Loucy (cell line): Measurements from ENCODE around the gene USP50.
A peak's percentile ranks its signal among the peaks of the same experiment; 100 is the strongest.

Experiments used
- H2AFZ ChIP-seq: fragments of 200-600 bp; sonication (generic); 2 replicates; pipeline ENCODE4 v1.6.0; 2016; ENCODE audit warnings: antibody characterized with exemption, mild to moderate bottlenecking, low read length, moderate library complexity
- H3F3A ChIP-seq: fragments of 200-600 bp; 2 replicates; pipeline ENCODE4 v1.6.0; 2016; ENCODE audit warnings: antibody characterized with exemption, low read depth, mild to moderate bottlenecking
- H3K27me3 ChIP-seq: fragments of 200-600 bp; sonication (generic); 2 replicates; pipeline ENCODE4 v1.6.1; 2014; ENCODE audit warnings: low read length, mild to moderate bottlenecking; ENCODE audit not compliant: insufficient read depth, poor library complexity, severe bottlenecking
- H3K36me3 ChIP-seq: fragments of 200-600 bp; sonication (generic); 2 replicates; pipeline ENCODE4 v1.6.1; 2016; ENCODE audit warnings: low read length; ENCODE audit not compliant: insufficient read depth
- H3K4me1 ChIP-seq: fragments of 200-600 bp; sonication (generic); 2 replicates; pipeline ENCODE4 v1.5.1; 2014; ENCODE audit warnings: low read length, mild to moderate bottlenecking; ENCODE audit not compliant: insufficient read depth, poor library complexity, severe bottlenecking
- H3K4me2 ChIP-seq: fragments of 200-600 bp; sonication (generic); 2 replicates; pipeline ENCODE4 v1.6.0; 2014; ENCODE audit warnings: antibody characterized with exemption, low read length, low read depth, mild to moderate bottlenecking; ENCODE audit not compliant: poor library complexity, severe bottlenecking
- H3K4me3 ChIP-seq: fragments of 200-600 bp; sonication (generic); 2 replicates; pipeline ENCODE4 v1.5.1; 2014; ENCODE audit warnings: low read length, mild to moderate bottlenecking, mixed read lengths; ENCODE audit not compliant: poor library complexity, severe bottlenecking
- H3K79me2 ChIP-seq: fragments of 200-600 bp; sonication (generic); 2 replicates; pipeline ENCODE4 v1.6.1; 2014; ENCODE audit warnings: low read length; ENCODE audit not compliant: insufficient read depth
- H3K9ac ChIP-seq: fragments of 200-600 bp; sonication (generic); 2 replicates; pipeline ENCODE4 v1.6.0; 2014; ENCODE audit warnings: mild to moderate bottlenecking, low read depth, low read length, moderate library complexity; ENCODE audit not compliant: poor library complexity, severe bottlenecking
- H3K9me2 ChIP-seq: fragments of 200-600 bp; sonication (generic); replicated peaks from 2 replicates; pipeline ENCODE4 v1.6.1; 2016; ENCODE audit warnings: low read depth, low read length, mixed read lengths
- H3K9me3 ChIP-seq: fragments of 200-600 bp; sonication (generic); 2 replicates; pipeline ENCODE4 v1.6.1; 2014; ENCODE audit warnings: mild to moderate bottlenecking, antibody characterized with exemption, low read length, low read depth; ENCODE audit not compliant: insufficient read depth
- H4K20me1 ChIP-seq: fragments of 200-600 bp; sonication (generic); 2 replicates; pipeline ENCODE4 v1.6.0; 2014; ENCODE audit warnings: antibody characterized with exemption, low read length, mild to moderate bottlenecking; ENCODE audit not compliant: insufficient read depth, poor library complexity, severe bottlenecking
- EZH2phosphoT487 ChIP-seq: fragments of 200-600 bp; IDR thresholded peaks from 2 replicates; pipeline ENCODE4 v1.6.1; 2018; ENCODE audit warnings: antibody characterized with exemption, mild to moderate bottlenecking, moderate library complexity, borderline replicate concordance
- TF ChIP-seq, protein P1 (sequence below): fragments of 200-600 bp; sonication (generic); conservative IDR thresholded peaks from 2 replicates; pipeline ENCODE4 v1.5.1; 2014; ENCODE audit warnings: mild to moderate bottlenecking, antibody characterized with exemption, low read length

The USP50 gene

DNA sequence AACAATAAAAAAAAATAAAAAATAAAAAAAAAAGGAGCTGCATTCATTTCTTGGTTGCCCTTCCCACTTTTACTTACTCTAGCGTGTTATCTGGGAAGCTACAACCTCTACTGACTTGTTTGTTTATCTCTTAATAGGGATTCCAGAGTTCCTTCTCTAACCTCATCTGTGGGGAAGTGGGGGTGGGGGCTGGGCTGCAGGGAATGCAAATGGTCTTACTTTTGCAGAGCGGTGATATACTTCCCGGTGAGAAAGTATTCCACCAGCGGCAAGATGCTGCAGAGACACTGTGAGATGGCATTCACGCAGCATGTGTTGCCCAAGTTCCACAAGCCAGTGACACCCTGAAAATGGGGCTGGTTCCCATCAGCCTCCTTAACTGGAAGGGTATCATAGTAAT is 2.1 kb downstream of the USP50 start:
- no peak overlapping the region for H2AFZ ChIP-seq

DNA sequence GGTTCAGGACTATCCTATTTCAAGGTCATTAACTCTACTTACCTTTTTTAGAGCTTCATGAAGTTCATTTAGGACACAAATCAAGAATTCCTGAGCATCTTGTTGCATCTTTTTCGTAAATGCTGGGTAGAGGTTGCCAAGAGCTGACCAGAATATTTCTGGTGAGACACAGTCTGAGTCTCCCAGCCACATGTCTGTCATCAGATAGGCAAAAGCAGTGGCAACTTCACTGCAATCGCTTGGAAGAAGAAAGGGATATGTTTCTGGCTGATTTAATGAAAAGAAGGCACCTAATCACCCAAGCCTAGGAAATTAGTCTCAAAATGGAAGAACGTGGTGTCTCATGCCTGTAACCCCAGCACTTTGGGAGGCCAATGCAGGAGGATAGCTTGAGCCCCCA is 2.9 kb downstream of the USP50 start:
- H3K9ac ChIP-seq: no peak overlapping the region
- no peaks in the 10 kb centered on the region for H3K27me3 ChIP-seq
- no peaks in the 10 kb centered on the region for H3K36me3 ChIP-seq
- H3K4me2 ChIP-seq: no peak overlapping the region
- no peak overlapping the region for H3K4me3 ChIP-seq
- H4K20me1 ChIP-seq: no peaks in the 10 kb centered on the region
- H3K4me1 ChIP-seq: peaks cover 33% of the 10 kb centered on the region
- H2AFZ ChIP-seq: no peak overlapping the region
- H3K9me3 ChIP-seq: no peaks in the 10 kb centered on the region
- TF ChIP-seq, protein P1, sequence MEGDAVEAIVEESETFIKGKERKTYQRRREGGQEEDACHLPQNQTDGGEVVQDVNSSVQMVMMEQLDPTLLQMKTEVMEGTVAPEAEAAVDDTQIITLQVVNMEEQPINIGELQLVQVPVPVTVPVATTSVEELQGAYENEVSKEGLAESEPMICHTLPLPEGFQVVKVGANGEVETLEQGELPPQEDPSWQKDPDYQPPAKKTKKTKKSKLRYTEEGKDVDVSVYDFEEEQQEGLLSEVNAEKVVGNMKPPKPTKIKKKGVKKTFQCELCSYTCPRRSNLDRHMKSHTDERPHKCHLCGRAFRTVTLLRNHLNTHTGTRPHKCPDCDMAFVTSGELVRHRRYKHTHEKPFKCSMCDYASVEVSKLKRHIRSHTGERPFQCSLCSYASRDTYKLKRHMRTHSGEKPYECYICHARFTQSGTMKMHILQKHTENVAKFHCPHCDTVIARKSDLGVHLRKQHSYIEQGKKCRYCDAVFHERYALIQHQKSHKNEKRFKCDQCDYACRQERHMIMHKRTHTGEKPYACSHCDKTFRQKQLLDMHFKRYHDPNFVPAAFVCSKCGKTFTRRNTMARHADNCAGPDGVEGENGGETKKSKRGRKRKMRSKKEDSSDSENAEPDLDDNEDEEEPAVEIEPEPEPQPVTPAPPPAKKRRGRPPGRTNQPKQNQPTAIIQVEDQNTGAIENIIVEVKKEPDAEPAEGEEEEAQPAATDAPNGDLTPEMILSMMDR: no peak
- TF ChIP-seq EZH2phosphoT487: no peak
- no peaks in the 10 kb centered on the region for H3F3A ChIP-seq
- no peaks in the 10 kb centered on the region for H3K79me2 ChIP-seq
- H3K9me2 ChIP-seq: no peaks in the 10 kb centered on the region

More for the DNA sequence above, 2.1 kb downstream of the USP50 start:
- Histone ChIP-seq H4K20me1 (no peaks in the 10 kb centered on the region), H3K4me1 (peaks cover 33% of the 10 kb centered on the region), H3K36me3 (no peaks in the 10 kb centered on the region), H3K79me2 (no peaks in the 10 kb centered on the region), H3F3A (no peaks in the 10 kb centered on the region), H3K9ac (no peak overlapping the region), H3K9me2 (no peaks in the 10 kb centered on the region), H3K27me3 (no peaks in the 10 kb centered on the region), H3K4me2 (no peak overlapping the region), H3K9me3 (no peaks in the 10 kb centered on the region), H3K4me3 (no peak overlapping the region)
- no peak for TF ChIP-seq EZH2phosphoT487
- TF ChIP-seq, protein P1: no peak

DNA sequence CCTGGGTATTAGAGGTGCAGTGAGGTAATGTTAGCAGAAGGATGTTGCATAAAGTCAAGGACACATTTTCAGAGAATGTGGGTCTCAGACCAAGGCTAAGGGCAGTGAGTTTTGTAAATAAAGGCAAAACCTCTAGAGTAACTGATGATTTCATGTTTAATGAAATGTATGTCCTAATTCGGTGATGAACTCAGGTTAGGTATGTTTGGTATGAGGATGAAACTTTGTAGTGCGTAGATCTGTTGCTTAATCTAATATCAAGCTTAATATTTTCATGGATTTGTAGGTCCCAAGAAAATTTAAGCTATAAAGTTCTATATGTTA is 3.6 kb downstream of the USP50 start:
- Histone ChIP-seq H3K4me2 (no peak overlapping the region), H4K20me1 (no peaks in the 10 kb centered on the region), H3K9me3 (no peaks in the 10 kb centered on the region), H2AFZ (peak overlapping the region; percentile 11; the same call in 1 of the 2 replicates), H3K4me1 (peaks cover 27% of the 10 kb centered on the region), H3K27me3 (no peaks in the 10 kb centered on the region), H3K9me2 (no peaks in the 10 kb centered on the region), H3K79me2 (no peaks in the 10 kb centered on the region), H3K36me3 (no peaks in the 10 kb centered on the region), H3K4me3 (no peak overlapping the region), H3K9ac (no peak overlapping the region), H3F3A (no peaks in the 10 kb centered on the region)
- TF ChIP-seq, protein P1: no peak
- TF ChIP-seq EZH2phosphoT487: no peak
